ENCODE measurements around the gene MAN1C1. TPM values are rescaled to one million over a fixed set of nuclear protein-coding genes. Genes with fewer than 3 reads are reported as not detected.
"Not testable (repeated sequence)": the region's sequence is repeated elsewhere in the genome, so short reads cannot be mapped to it uniquely, and the experiment has no call there.

Gene MAN1C1
- total RNA-seq, 6 experiments from 2014 or later, result 10.7 to 38.8 (median 21.0) TPM

DNA sequence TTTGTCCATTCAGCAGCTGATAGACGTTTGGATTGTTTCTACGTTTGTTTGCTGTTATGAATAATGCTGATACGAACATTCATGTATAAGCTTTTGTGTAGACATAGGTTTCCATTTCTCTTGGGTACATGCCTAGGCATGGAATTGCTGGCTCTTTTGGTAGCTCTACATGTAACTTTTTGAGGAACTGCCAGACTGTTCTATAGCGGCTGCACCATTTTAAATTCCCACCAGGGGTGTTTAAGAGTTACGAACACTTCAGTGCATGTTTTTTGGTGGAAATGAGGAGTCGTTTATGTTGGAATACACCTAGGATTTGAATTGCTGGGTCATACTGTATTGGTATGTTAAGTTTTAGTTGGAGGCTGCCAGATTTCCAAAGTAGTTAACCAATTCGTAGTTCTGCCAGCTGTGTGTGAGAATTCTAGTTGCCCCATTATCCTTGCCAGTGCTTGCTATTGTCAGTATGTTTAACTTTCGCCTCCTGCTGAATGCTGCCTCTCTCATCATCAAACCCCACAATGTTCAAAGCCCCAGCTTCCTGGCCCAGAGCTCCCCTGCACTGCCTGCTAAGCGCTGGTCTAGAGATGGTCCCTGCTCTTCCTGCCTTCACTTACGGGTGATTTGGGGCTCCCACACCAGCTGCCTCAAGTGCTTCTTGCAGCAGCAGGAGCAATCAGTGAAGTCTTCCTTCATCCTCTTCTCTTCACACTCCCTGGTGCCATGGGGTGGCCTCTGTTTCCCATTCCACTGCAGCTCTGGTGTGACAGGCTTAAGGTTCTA, 81.0 kb downstream of the MAN1C1 start:
- Histone ChIP-seq H3K9me3 (no peaks in the 10 kb centered on the region), H3K4me3 (no peak overlapping the region), H3K4me1 (peaks cover 0 to 44% (median 16%) of the 10 kb centered on the region in 4 donors), H3K36me3 (no peaks in the 10 kb centered on the region), H3K27me3 (no peaks in the 10 kb centered on the region), H3K27ac (no peak overlapping the region)
- 77% methylated on average over 8 of the region's 10 CpGs for WGBS (ENCODE audit: insufficient coverage, low coverage, low lambda C conversion rate, missing lambda C conversion rate)
- no peak for TF ChIP-seq POLR2A (IDR thresholded peaks at IDR 0.05)
- TF ChIP-seq CTCF (IDR thresholded peaks at IDR 0.05), result no peak
- intact Hi-C loops (cut with DNase I), result no loop called here
- no peak for ATAC-seq
- no peak for DNase-seq

DNA sequence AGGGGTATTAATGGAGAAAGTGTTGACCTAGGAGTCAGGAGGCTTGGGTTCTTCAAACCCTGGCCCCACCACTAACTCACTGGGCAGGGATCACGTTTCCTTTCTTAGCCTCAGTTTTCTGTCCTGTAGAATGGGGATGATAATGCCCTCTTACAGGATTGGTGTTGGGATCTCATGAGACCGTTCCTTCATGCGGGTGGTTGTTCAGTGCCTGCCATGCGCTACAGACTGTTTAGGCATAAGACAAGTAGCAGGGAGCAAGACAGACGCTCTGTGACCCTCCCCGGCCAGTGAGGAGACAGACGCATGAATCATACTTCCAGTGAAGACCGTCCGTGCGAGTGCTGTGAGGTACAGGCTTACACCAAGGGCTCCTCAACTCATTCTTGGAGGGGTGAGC, 81.7 kb downstream of the MAN1C1 start:
- H3K4me3 ChIP-seq, result no peak overlapping the region
- DNase-seq (no peak), ATAC-seq (no peak)
- TF ChIP-seq POLR2A (IDR thresholded peaks at IDR 0.05) (no peak), CTCF (IDR thresholded peaks at IDR 0.05) (no peak)
- H3K36me3 ChIP-seq, result no peaks in the 10 kb centered on the region
- H3K27me3 ChIP-seq, result no peaks in the 10 kb centered on the region
- peaks cover 0 to 44% (median 16%) of the 10 kb centered on the region in 4 donors for H3K4me1 ChIP-seq
- intact Hi-C loops (cut with DNase I), result no loop called here
- no peak overlapping the region for H3K27ac ChIP-seq
- 87% methylated on average over 6 of the region's 10 CpGs for WGBS (ENCODE audit: insufficient coverage, low coverage, low lambda C conversion rate, missing lambda C conversion rate)
- no peaks in the 10 kb centered on the region for H3K9me3 ChIP-seq

- H3K4me1 ChIP-seq, result peaks cover 0 to 36% (median 12%) of the 10 kb centered on the region in 4 donors
- H3K36me3 ChIP-seq; intact Hi-C loops (cut with DNase I); ATAC-seq; H3K4me3 ChIP-seq; H3K9me3 ChIP-seq; H3K27ac ChIP-seq; H3K27me3 ChIP-seq; DNase-seq: not testable (repeated sequence)
- WGBS (ENCODE audit: insufficient coverage, low coverage, low lambda C conversion rate, missing lambda C conversion rate), result 84% methylated on average over 7 of the region's 8 CpGs
Observed at GRCh38 chr1:25699059-25699458, 82.5 kb downstream of the MAN1C1 start.

GRCh38 chr1:25699500-25700143, 83.0 kb downstream of the MAN1C1 start:
- intact Hi-C loops (cut with DNase I), result no loop called here
- H3K27ac ChIP-seq, result peak overlapping the region in 1 of 3 donors; percentile 30
- TF ChIP-seq POLR2A (IDR thresholded peaks at IDR 0.05) (no peak), CTCF (IDR thresholded peaks at IDR 0.05) (no peak)

GRCh38 chr1:25700144-25700523, 83.5 kb downstream of the MAN1C1 start:
- intact Hi-C loops (cut with DNase I), result no loop called here
- H3K4me3 ChIP-seq, result no peak overlapping the region
- peak overlapping the region in 1 of 3 donors; percentile 30 for H3K27ac ChIP-seq
- ATAC-seq, result no peak
- WGBS (ENCODE audit: insufficient coverage, low coverage, low lambda C conversion rate, missing lambda C conversion rate), result 45% methylated on average over 2 of the region's 3 CpGs
- DNase-seq, result no peak
- TF ChIP-seq POLR2A (IDR thresholded peaks at IDR 0.05) (no peak), CTCF (IDR thresholded peaks at IDR 0.05) (no peak)
- H3K9me3 ChIP-seq, result no peaks in the 10 kb centered on the region
- H3K4me1 ChIP-seq, result peaks cover 0 to 25% (median 5%) of the 10 kb centered on the region in 4 donors
- H3K27me3 ChIP-seq, result no peaks in the 10 kb centered on the region
- no peaks in the 10 kb centered on the region for H3K36me3 ChIP-seq

More at GRCh38 chr1:25699500-25700143, 83.0 kb downstream of the MAN1C1 start:
- WGBS (ENCODE audit: insufficient coverage, low coverage, low lambda C conversion rate, missing lambda C conversion rate), result 58% methylated on average over 6 of the region's 10 CpGs
- H3K27me3 ChIP-seq, result no peaks in the 10 kb centered on the region
- ATAC-seq (no peak), DNase-seq (no peak)
- H3K4me1 ChIP-seq, result peaks cover 0 to 31% (median 8%) of the 10 kb centered on the region in 4 donors
- no peak overlapping the region for H3K4me3 ChIP-seq
- H3K36me3 ChIP-seq, result no peaks in the 10 kb centered on the region
- H3K9me3 ChIP-seq, result no peaks in the 10 kb centered on the region
